ENCODE results near the gene LDB2. TPM values are rescaled to one million over a fixed set of nuclear protein-coding genes. Genes with fewer than 3 reads are reported as not detected.

Gene LDB2
- total RNA-seq, 1 experiment from 2014 or later: not detected

DNA sequence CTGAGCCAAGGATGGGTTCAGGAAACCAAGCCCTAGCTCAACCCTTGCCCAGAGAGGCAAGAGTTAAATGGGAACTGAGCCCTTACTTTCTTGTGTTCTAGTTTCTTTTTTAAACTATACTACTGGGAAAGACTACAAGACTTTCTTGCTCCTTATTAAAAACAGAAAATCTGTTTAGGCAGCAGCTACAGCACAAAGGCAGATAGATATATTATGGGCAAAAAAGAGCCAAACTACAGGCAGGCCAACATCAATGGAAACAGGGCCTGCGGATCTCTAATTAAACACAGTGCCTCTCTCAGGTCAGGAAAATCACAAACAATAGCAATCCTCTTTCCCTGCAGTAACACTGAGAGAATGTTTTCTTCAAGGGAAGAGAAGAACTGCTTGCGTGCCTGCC lies 226.0 kb downstream of the LDB2 start:
- Histone ChIP-seq H3K27ac (ENCODE audit: low read length) (no peak overlapping the region), H4K20me1 (ENCODE audit: low read length) (no peaks in the 10 kb centered on the region), H3K9me2 (replicated peaks; ENCODE audit: low read length) (no peaks in the 10 kb centered on the region), H3K9ac (ENCODE audit: low read length) (no peak overlapping the region), H3K4me3 (ENCODE audit: low read length) (no peak overlapping the region), H3K27me3 (ENCODE audit: low read length) (peaks cover 49% of the 10 kb centered on the region), H3K79me2 (ENCODE audit: low read length) (no peaks in the 10 kb centered on the region), H3K4me2 (ENCODE audit: low read length) (no peak overlapping the region), H2AFZ (ENCODE audit: low read length) (no peak overlapping the region), H3K4me1 (ENCODE audit: insufficient read depth, low read length) (no peaks in the 10 kb centered on the region), H3F3A (ENCODE audit: low read length, unreplicated experiment) (no peaks in the 10 kb centered on the region), H3K36me3 (ENCODE audit: low read depth, low read length) (no peaks in the 10 kb centered on the region), H3K9me3 (ENCODE audit: low read length) (no peaks in the 10 kb centered on the region)
- ChIA-PET CTCF (no interaction called here), POLR2A (ENCODE audit: unreplicated experiment) (no interaction called here)
- DNase-seq: no peak
- no TSS peak for BruUV-seq (replicated peaks)
- no peak for ATAC-seq
- intact Hi-C loops (cut with micrococcal nuclease): no loop called here
- no peak for TF ChIP-seq EZH2phosphoT487 (IDR thresholded peaks at IDR 0.05; ENCODE audit: borderline replicate concordance, low read length)
- TF ChIP-seq, protein P1, sequence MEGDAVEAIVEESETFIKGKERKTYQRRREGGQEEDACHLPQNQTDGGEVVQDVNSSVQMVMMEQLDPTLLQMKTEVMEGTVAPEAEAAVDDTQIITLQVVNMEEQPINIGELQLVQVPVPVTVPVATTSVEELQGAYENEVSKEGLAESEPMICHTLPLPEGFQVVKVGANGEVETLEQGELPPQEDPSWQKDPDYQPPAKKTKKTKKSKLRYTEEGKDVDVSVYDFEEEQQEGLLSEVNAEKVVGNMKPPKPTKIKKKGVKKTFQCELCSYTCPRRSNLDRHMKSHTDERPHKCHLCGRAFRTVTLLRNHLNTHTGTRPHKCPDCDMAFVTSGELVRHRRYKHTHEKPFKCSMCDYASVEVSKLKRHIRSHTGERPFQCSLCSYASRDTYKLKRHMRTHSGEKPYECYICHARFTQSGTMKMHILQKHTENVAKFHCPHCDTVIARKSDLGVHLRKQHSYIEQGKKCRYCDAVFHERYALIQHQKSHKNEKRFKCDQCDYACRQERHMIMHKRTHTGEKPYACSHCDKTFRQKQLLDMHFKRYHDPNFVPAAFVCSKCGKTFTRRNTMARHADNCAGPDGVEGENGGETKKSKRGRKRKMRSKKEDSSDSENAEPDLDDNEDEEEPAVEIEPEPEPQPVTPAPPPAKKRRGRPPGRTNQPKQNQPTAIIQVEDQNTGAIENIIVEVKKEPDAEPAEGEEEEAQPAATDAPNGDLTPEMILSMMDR (conservative IDR thresholded peaks at IDR 0.05; ENCODE audit: low read depth, low read length): no peak
- no peak for TF ChIP-seq EZH2 (IDR thresholded peaks at IDR 0.05; ENCODE audit: low read length, unreplicated experiment)

DNA sequence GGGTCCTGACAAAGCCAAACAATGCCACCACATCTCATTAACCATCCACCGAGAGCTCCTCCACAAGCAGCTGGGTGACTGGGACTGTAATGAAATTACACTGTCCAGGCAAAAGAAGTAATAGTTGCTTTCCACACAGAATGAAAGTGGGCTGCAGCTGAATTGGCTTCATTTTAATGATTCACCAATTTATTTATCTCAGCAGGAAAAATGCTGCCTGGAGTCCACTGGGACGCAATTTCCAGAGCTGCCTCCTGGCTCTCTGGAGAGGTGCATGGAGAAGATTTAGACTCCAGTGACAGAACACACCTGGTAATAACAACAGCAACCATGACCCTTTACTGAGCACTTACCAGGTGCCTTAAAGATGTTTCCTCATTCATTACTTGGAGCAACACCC lies 226.7 kb downstream of the LDB2 start:
- H3K9me2 ChIP-seq (replicated peaks; ENCODE audit: low read length): no peaks in the 10 kb centered on the region

DNA sequence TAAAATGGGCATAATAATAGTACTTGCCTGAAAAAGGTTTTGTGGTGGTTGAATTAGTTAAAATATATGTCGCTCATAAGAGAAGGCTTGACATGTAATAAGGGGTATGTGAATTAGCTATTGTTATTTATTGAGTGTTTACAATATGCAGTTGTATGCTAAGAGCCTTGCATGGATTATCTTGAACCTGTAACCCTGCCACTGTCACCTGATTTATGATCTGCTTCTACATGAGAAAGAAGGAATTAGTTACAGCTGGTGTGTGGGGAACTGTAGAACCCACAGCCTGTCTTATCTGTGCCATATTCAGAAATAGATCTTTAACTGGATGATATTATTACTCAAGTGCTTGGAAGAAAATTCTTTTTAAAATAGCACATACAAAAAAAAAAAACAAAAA lies 227.7 kb downstream of the LDB2 start:
- Histone ChIP-seq H3K9ac (ENCODE audit: low read length) (no peak overlapping the region), H3K36me3 (ENCODE audit: low read depth, low read length) (no peaks in the 10 kb centered on the region), H3K4me1 (ENCODE audit: insufficient read depth, low read length) (0 out of 2 replicates have a peak, but pooled peaks cover 7% of the 10 kb centered on the region), H3K4me3 (ENCODE audit: low read length) (no peak overlapping the region), H3K4me2 (ENCODE audit: low read length) (no peak overlapping the region), H4K20me1 (ENCODE audit: low read length) (no peaks in the 10 kb centered on the region), H3K9me2 (replicated peaks; ENCODE audit: low read length) (no peaks in the 10 kb centered on the region), H3F3A (ENCODE audit: low read length, unreplicated experiment) (no peaks in the 10 kb centered on the region), H2AFZ (ENCODE audit: low read length) (no peak overlapping the region), H3K27ac (ENCODE audit: low read length) (no peak overlapping the region), H3K27me3 (ENCODE audit: low read length) (peaks cover 54% of the 10 kb centered on the region), H3K79me2 (ENCODE audit: low read length) (no peaks in the 10 kb centered on the region), H3K9me3 (ENCODE audit: low read length) (no peaks in the 10 kb centered on the region)
- ChIA-PET POLR2A (ENCODE audit: unreplicated experiment) (no interaction called here), CTCF (interaction anchor here (0.6 kb wide), 1 partner anchor 649 kb away, joined by 3 read pairs; no protein-coding TSS in a partner anchor)
- intact Hi-C loops (cut with micrococcal nuclease): no loop called here
- TF ChIP-seq EZH2phosphoT487 (IDR thresholded peaks at IDR 0.05; ENCODE audit: borderline replicate concordance, low read length) (no peak), EZH2 (IDR thresholded peaks at IDR 0.05; ENCODE audit: low read length, unreplicated experiment) (no peak)
- TF ChIP-seq, protein P1 (conservative IDR thresholded peaks at IDR 0.05; ENCODE audit: low read depth, low read length): no peak
- no TSS peak for BruUV-seq (replicated peaks)
- ATAC-seq (no peak), DNase-seq (no peak)

More for the DNA sequence above, 226.7 kb downstream of the LDB2 start:
- Histone ChIP-seq H3K27me3 (ENCODE audit: low read length) (peaks cover 49% of the 10 kb centered on the region), H3K9me3 (ENCODE audit: low read length) (no peaks in the 10 kb centered on the region), H3K4me2 (ENCODE audit: low read length) (no peak overlapping the region), H3K9ac (ENCODE audit: low read length) (no peak overlapping the region), H3K27ac (ENCODE audit: low read length) (no peak overlapping the region), H3K4me3 (ENCODE audit: low read length) (no peak overlapping the region), H3K4me1 (ENCODE audit: insufficient read depth, low read length) (0 out of 2 replicates have a peak, but pooled peaks cover 6% of the 10 kb centered on the region), H2AFZ (ENCODE audit: low read length) (no peak overlapping the region), H3K36me3 (ENCODE audit: low read depth, low read length) (no peaks in the 10 kb centered on the region), H4K20me1 (ENCODE audit: low read length) (no peaks in the 10 kb centered on the region), H3K79me2 (ENCODE audit: low read length) (no peaks in the 10 kb centered on the region), H3F3A (ENCODE audit: low read length, unreplicated experiment) (no peaks in the 10 kb centered on the region)
- ATAC-seq (no peak), DNase-seq (no peak)
- TF ChIP-seq, protein P1 (conservative IDR thresholded peaks at IDR 0.05; ENCODE audit: low read depth, low read length): no peak
- TF ChIP-seq EZH2 (IDR thresholded peaks at IDR 0.05; ENCODE audit: low read length, unreplicated experiment) (no peak), EZH2phosphoT487 (IDR thresholded peaks at IDR 0.05; ENCODE audit: borderline replicate concordance, low read length) (no peak)
- POLR2A ChIA-PET (ENCODE audit: unreplicated experiment): no interaction called here
- BruUV-seq (replicated peaks): no TSS peak
- CTCF ChIA-PET: no interaction called here
- intact Hi-C loops (cut with micrococcal nuclease): no loop called here

Data from PC-3 (cell line).